ENCODE data around the gene MGMT. TPM values are rescaled to one million over a fixed set of nuclear protein-coding genes. Genes with fewer than 3 reads are reported as not detected.

The MGMT gene
- total RNA-seq, 4 donors from 2014 or later: 18.4 to 30.3 (median 27.9) TPM

- H3K27me3 ChIP-seq: no peaks in the 10 kb centered on the region
- 87% methylated on average over 17 of the region's 17 CpGs for WGBS
Observed at GRCh38 chr10:129790715-129791446, 323.8 kb downstream of the MGMT start.

GRCh38 chr10:129792141-129792540 lies 325.1 kb downstream of the MGMT start:
- 89% methylated on average over 7 of the region's 7 CpGs for WGBS
- H3K4me1 ChIP-seq: no peaks in the 10 kb centered on the region
- no peak for DNase-seq (ENCODE audit: extremely low spot score)
- H3K36me3 ChIP-seq: no peaks in the 10 kb centered on the region
- peaks cover 0 to 19% (median 4%) of the 10 kb centered on the region in 4 donors for H3K9me3 ChIP-seq
- no peaks in the 10 kb centered on the region for H3K27me3 ChIP-seq
- H3K27ac ChIP-seq (replicated peaks in 1 of 4): no peak overlapping the region
- intact Hi-C loops (cut with DNase I): no loop called here
- TF ChIP-seq EP300 (IDR thresholded peaks at IDR 0.05): no peak
- TF ChIP-seq CTCF (IDR thresholded peaks at IDR 0.05): no peak
- no peak for TF ChIP-seq POLR2AphosphoS5 (IDR thresholded peaks at IDR 0.05)
- no peak for TF ChIP-seq POLR2A (IDR thresholded peaks at IDR 0.05; ENCODE audit: low read depth)
- no peak overlapping the region for H3K4me3 ChIP-seq

More at GRCh38 chr10:129790715-129791446, 323.8 kb downstream of the MGMT start:
- no peak overlapping the region for H3K4me3 ChIP-seq
- no peaks in the 10 kb centered on the region for H3K36me3 ChIP-seq
- no peak for DNase-seq (ENCODE audit: extremely low spot score)
- peaks cover 0 to 21% (median 4%) of the 10 kb centered on the region in 4 donors for H3K9me3 ChIP-seq
- no peaks in the 10 kb centered on the region for H3K4me1 ChIP-seq
- intact Hi-C loops (cut with DNase I): no loop called here
- TF ChIP-seq EP300 (IDR thresholded peaks at IDR 0.05): no peak
- TF ChIP-seq CTCF (IDR thresholded peaks at IDR 0.05): no peak
- TF ChIP-seq POLR2AphosphoS5 (IDR thresholded peaks at IDR 0.05): no peak
- TF ChIP-seq POLR2A (IDR thresholded peaks at IDR 0.05; ENCODE audit: low read depth): no peak
- no peak overlapping the region for H3K27ac ChIP-seq (replicated peaks in 1 of 4)

GRCh38 chr10:129792864-129793263 lies 325.8 kb downstream of the MGMT start:
- H3K27ac ChIP-seq (replicated peaks in 1 of 4): no peak overlapping the region
- H3K4me3 ChIP-seq: no peak overlapping the region
- no peaks in the 10 kb centered on the region for H3K27me3 ChIP-seq
- intact Hi-C loops (cut with DNase I): no loop called here
- TF ChIP-seq POLR2AphosphoS5 (IDR thresholded peaks at IDR 0.05) (no peak), CTCF (IDR thresholded peaks at IDR 0.05) (no peak), EP300 (IDR thresholded peaks at IDR 0.05) (no peak), POLR2A (IDR thresholded peaks at IDR 0.05; ENCODE audit: low read depth) (no peak)
- H3K36me3 ChIP-seq: no peaks in the 10 kb centered on the region
- DNase-seq (ENCODE audit: extremely low spot score): no peak
- peaks cover 0 to 20% (median 5%) of the 10 kb centered on the region in 4 donors for H3K9me3 ChIP-seq
- WGBS: 92% methylated on average over 10 of the region's 10 CpGs
- no peaks in the 10 kb centered on the region for H3K4me1 ChIP-seq

GRCh38 chr10:129793479-129793878 lies 326.4 kb downstream of the MGMT start:
- intact Hi-C loops (cut with DNase I): no loop called here
- Histone ChIP-seq H3K27me3 (no peaks in the 10 kb centered on the region), H3K4me3 (no peak overlapping the region), H3K4me1 (no peaks in the 10 kb centered on the region), H3K27ac (replicated peaks in 1 of 4) (no peak overlapping the region), H3K9me3 (peaks cover 0 to 26% (median 8%) of the 10 kb centered on the region in 4 donors), H3K36me3 (no peaks in the 10 kb centered on the region)
- DNase-seq (ENCODE audit: extremely low spot score): no peak
- 86% methylated on average over 5 of the region's 6 CpGs for WGBS
- no peak for TF ChIP-seq POLR2A (IDR thresholded peaks at IDR 0.05; ENCODE audit: low read depth)
- TF ChIP-seq POLR2AphosphoS5 (IDR thresholded peaks at IDR 0.05): no peak
- TF ChIP-seq CTCF (IDR thresholded peaks at IDR 0.05): no peak
- TF ChIP-seq EP300 (IDR thresholded peaks at IDR 0.05): no peak
